Measurements from ENCODE around the gene LOC128125822. TPM values are rescaled to one million over a fixed set of nuclear protein-coding genes. Genes with fewer than 3 reads are reported as not detected.

The LOC128125822 gene

DNA sequence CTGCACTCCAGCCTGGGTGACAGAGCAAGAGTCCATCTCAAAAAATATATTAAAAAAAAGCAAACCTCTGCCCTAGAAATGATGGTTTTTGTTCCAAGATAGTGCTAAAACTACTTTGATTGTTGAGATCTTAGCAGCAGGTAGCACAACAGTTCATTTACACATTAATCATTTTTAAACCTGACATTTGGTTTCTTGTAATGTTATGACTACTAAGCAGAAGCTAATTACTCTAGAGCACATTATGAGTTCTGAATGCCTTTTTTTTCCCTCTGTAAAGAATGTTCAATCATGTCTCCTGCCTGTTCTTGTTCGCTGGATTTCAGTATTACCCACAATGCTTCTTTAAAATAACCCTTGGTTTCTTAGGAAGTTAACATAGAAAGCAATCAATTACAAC is 38.7 kb downstream of the LOC128125822 start:
- H3K4me2 ChIP-seq (ENCODE audit: low read length): no peak overlapping the region
- H4K20me1 ChIP-seq (ENCODE audit: low read length): no peaks in the 10 kb centered on the region
- no peak overlapping the region for H3K9ac ChIP-seq (ENCODE audit: low read length)
- no peak overlapping the region for H3K27ac ChIP-seq (ENCODE audit: low read length)
- no peaks in the 10 kb centered on the region for H3F3A ChIP-seq (ENCODE audit: low read length, unreplicated experiment)
- H2AFZ ChIP-seq (ENCODE audit: low read length): no peak overlapping the region
- no peak overlapping the region for H3K4me3 ChIP-seq (ENCODE audit: low read length)
- DNase-seq: no peak
- no peak for ATAC-seq
- CTCF ChIA-PET: no interaction called here
- H3K27me3 ChIP-seq (ENCODE audit: low read length): no peaks in the 10 kb centered on the region
- H3K9me3 ChIP-seq (ENCODE audit: low read length): no peaks in the 10 kb centered on the region
- H3K79me2 ChIP-seq (ENCODE audit: low read length): no peaks in the 10 kb centered on the region
- no TSS peak for BruUV-seq (replicated peaks)
- no peaks in the 10 kb centered on the region for H3K36me3 ChIP-seq (ENCODE audit: low read depth, low read length)
- intact Hi-C loops (cut with micrococcal nuclease): no loop called here
- no peaks in the 10 kb centered on the region for H3K4me1 ChIP-seq (ENCODE audit: insufficient read depth, low read length)
- H3K9me2 ChIP-seq (replicated peaks; ENCODE audit: low read length): no peaks in the 10 kb centered on the region
- TF ChIP-seq EZH2 (IDR thresholded peaks at IDR 0.05; ENCODE audit: low read length, unreplicated experiment) (no peak), EZH2phosphoT487 (IDR thresholded peaks at IDR 0.05; ENCODE audit: borderline replicate concordance, low read length) (no peak)
- TF ChIP-seq, protein P1, sequence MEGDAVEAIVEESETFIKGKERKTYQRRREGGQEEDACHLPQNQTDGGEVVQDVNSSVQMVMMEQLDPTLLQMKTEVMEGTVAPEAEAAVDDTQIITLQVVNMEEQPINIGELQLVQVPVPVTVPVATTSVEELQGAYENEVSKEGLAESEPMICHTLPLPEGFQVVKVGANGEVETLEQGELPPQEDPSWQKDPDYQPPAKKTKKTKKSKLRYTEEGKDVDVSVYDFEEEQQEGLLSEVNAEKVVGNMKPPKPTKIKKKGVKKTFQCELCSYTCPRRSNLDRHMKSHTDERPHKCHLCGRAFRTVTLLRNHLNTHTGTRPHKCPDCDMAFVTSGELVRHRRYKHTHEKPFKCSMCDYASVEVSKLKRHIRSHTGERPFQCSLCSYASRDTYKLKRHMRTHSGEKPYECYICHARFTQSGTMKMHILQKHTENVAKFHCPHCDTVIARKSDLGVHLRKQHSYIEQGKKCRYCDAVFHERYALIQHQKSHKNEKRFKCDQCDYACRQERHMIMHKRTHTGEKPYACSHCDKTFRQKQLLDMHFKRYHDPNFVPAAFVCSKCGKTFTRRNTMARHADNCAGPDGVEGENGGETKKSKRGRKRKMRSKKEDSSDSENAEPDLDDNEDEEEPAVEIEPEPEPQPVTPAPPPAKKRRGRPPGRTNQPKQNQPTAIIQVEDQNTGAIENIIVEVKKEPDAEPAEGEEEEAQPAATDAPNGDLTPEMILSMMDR (conservative IDR thresholded peaks at IDR 0.05; ENCODE audit: low read depth, low read length): no peak
- POLR2A ChIA-PET (ENCODE audit: unreplicated experiment): no interaction called here

GRCh38 chr6:63611560-63611959 is 39.3 kb downstream of the LOC128125822 start:
- no peak for TF ChIP-seq EZH2phosphoT487 (IDR thresholded peaks at IDR 0.05; ENCODE audit: borderline replicate concordance, low read length)

GRCh38 chr6:63615590-63615989 is 43.3 kb downstream of the LOC128125822 start:
- H3K79me2 ChIP-seq (ENCODE audit: low read length): no peaks in the 10 kb centered on the region
- no peak for TF ChIP-seq EZH2phosphoT487 (IDR thresholded peaks at IDR 0.05; ENCODE audit: borderline replicate concordance, low read length)
- TF ChIP-seq, protein P1 (conservative IDR thresholded peaks at IDR 0.05; ENCODE audit: low read depth, low read length): no peak
- no peak for TF ChIP-seq EZH2 (IDR thresholded peaks at IDR 0.05; ENCODE audit: low read length, unreplicated experiment)
- ATAC-seq: no peak
- no peak overlapping the region for H2AFZ ChIP-seq (ENCODE audit: low read length)
- H4K20me1 ChIP-seq (ENCODE audit: low read length): no peaks in the 10 kb centered on the region
- DNase-seq: no peak
- H3K36me3 ChIP-seq (ENCODE audit: low read depth, low read length): no peaks in the 10 kb centered on the region
- no peak overlapping the region for H3K4me3 ChIP-seq (ENCODE audit: low read length)
- H3K4me2 ChIP-seq (ENCODE audit: low read length): no peak overlapping the region
- no TSS peak for BruUV-seq (replicated peaks)
- H3K27me3 ChIP-seq (ENCODE audit: low read length): no peaks in the 10 kb centered on the region
- ChIA-PET POLR2A (ENCODE audit: unreplicated experiment) (no interaction called here), CTCF (interaction anchor here (0.6 kb wide), 1 partner anchor 22 kb away, joined by 4 read pairs; no protein-coding TSS in a partner anchor)
- H3K27ac ChIP-seq (ENCODE audit: low read length): no peak overlapping the region
- no peaks in the 10 kb centered on the region for H3F3A ChIP-seq (ENCODE audit: low read length, unreplicated experiment)
- H3K4me1 ChIP-seq (ENCODE audit: insufficient read depth, low read length): no peaks in the 10 kb centered on the region
- no peak overlapping the region for H3K9ac ChIP-seq (ENCODE audit: low read length)
- no peaks in the 10 kb centered on the region for H3K9me3 ChIP-seq (ENCODE audit: low read length)
- no peaks in the 10 kb centered on the region for H3K9me2 ChIP-seq (replicated peaks; ENCODE audit: low read length)
- intact Hi-C loops (cut with micrococcal nuclease): no loop called here

More at GRCh38 chr6:63611560-63611959, 39.3 kb downstream of the LOC128125822 start:
- Histone ChIP-seq H2AFZ (ENCODE audit: low read length) (no peak overlapping the region), H3K4me3 (ENCODE audit: low read length) (no peak overlapping the region), H3K36me3 (ENCODE audit: low read depth, low read length) (no peaks in the 10 kb centered on the region), H3K9me2 (replicated peaks; ENCODE audit: low read length) (no peaks in the 10 kb centered on the region), H3K4me2 (ENCODE audit: low read length) (no peak overlapping the region), H3K79me2 (ENCODE audit: low read length) (no peaks in the 10 kb centered on the region), H4K20me1 (ENCODE audit: low read length) (no peaks in the 10 kb centered on the region), H3F3A (ENCODE audit: low read length, unreplicated experiment) (no peaks in the 10 kb centered on the region), H3K4me1 (ENCODE audit: insufficient read depth, low read length) (no peaks in the 10 kb centered on the region), H3K9ac (ENCODE audit: low read length) (no peak overlapping the region), H3K27ac (ENCODE audit: low read length) (no peak overlapping the region), H3K9me3 (ENCODE audit: low read length) (no peaks in the 10 kb centered on the region), H3K27me3 (ENCODE audit: low read length) (no peaks in the 10 kb centered on the region)
- CTCF ChIA-PET: no interaction called here
- intact Hi-C loops (cut with micrococcal nuclease): no loop called here
- no TSS peak for BruUV-seq (replicated peaks)
- POLR2A ChIA-PET (ENCODE audit: unreplicated experiment): no interaction called here
- no peak for ATAC-seq
- DNase-seq: no peak

Other genes starting within 250 kb of the LOC128125822 start
- 29.9 and 45.7 TPM in 2 replicates for gene PTP4A1, start within 50 bp of the LOC128125822 start, total RNA-seq (2014; rRNA removed)
- 17.9 and 21.8 TPM in 2 replicates for gene PHF3, start 63.3 kb downstream of the LOC128125822 start, total RNA-seq (2014; rRNA removed)

All from PC-3 (cell line).